ENCODE measurements around the gene PIAS2.

DNA sequence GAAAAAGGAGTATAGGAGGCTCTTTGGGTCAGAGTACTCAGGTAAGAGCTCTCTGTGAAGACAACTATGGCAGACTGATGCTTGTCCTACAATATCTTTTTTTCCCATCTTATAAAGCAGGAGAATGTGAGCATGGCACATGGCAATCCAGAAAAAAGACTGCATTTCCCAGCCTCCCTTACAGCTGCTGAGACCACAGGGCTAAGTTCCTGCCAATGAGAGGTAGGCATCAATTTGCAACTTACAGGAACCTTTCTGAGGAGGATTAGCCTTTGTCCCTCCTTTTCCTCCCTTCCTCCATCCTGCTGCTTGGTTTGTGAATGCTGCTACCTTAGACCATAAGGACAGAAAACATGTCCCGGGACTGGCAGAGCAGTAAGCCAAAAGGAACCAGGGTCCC is 122.7 kb downstream of the PIAS2 start:
- TF ChIP-seq TAF1 (IDR thresholded peaks at IDR 0.05; ENCODE audit: low read depth): no peak
- no peak for TF ChIP-seq TEAD4 (IDR thresholded peaks at IDR 0.05)

Data from Ishikawa (cell line).